IMR-90 (cell line): ENCODE results near the gene TGFB3.

Experiments
- CEBPB ChIP-seq: IDR thresholded peaks from 2 replicates; pipeline ENCODE4 v1.6.1; 2012; ENCODE audit warnings: low read depth, low read length, improper control_type of control experiment
- CHD1 ChIP-seq: IDR thresholded peaks from 2 replicates; pipeline ENCODE4 v1.6.1; 2012; ENCODE audit warnings: low read depth, low read length, improper control_type of control experiment
- MAZ ChIP-seq: IDR thresholded peaks from 2 replicates; pipeline ENCODE4 v1.6.1; 2012; ENCODE audit warnings: low read depth, mild to moderate bottlenecking, low read length, improper control_type of control experiment, moderate library complexity, borderline replicate concordance
- MXI1 ChIP-seq: IDR thresholded peaks from 2 replicates; pipeline ENCODE4 v1.6.1; 2012; ENCODE audit warnings: low read depth, mild to moderate bottlenecking, low read length, moderate library complexity, borderline replicate concordance
- NFE2L2 ChIP-seq: fragments of 150-350 bp; IDR thresholded peaks from 2 replicates; pipeline ENCODE4 v1.6.1; 2016; ENCODE audit warnings: low read depth, mild to moderate bottlenecking, low read length
- POLR2A ChIP-seq: IDR thresholded peaks from 2 replicates; pipeline ENCODE4 v1.6.1; 2012; ENCODE audit warnings: mild to moderate bottlenecking, low read depth, low read length
- RCOR1 ChIP-seq: IDR thresholded peaks from 2 replicates; pipeline ENCODE4 v1.6.1; 2012; ENCODE audit warnings: mild to moderate bottlenecking, low read length, improper control_type of control experiment; ENCODE audit not compliant: insufficient replicate concordance
- TF ChIP-seq, protein P1 (sequence below): conservative IDR thresholded peaks from 2 replicates; pipeline ENCODE4 v1.5.1; 2012; ENCODE audit warnings: mild to moderate bottlenecking, low read depth, low read length, improper control_type of control experiment

DNA sequence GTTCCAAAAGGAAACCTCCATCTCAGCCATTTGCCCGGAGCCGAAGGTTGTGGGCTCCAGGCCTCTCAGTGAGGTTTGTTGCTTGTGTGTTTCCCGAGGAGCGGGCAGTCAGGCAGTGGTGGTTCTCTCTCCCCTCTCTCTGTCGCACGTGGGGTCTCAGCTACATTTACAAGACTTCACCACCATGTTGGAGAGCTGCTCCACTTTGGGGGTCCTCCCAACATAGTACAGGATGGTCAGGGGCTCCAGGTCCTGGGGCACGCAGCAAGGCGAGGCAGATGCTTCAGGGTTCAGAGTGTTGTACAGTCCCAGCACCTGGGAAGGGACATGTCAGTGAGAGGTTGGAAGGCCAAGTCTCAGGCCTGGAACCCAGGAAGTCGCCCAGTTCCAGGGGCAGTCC lies 22.8 kb downstream of the TGFB3 start:
- TF ChIP-seq POLR2A: no peak
- TF ChIP-seq, protein P1, sequence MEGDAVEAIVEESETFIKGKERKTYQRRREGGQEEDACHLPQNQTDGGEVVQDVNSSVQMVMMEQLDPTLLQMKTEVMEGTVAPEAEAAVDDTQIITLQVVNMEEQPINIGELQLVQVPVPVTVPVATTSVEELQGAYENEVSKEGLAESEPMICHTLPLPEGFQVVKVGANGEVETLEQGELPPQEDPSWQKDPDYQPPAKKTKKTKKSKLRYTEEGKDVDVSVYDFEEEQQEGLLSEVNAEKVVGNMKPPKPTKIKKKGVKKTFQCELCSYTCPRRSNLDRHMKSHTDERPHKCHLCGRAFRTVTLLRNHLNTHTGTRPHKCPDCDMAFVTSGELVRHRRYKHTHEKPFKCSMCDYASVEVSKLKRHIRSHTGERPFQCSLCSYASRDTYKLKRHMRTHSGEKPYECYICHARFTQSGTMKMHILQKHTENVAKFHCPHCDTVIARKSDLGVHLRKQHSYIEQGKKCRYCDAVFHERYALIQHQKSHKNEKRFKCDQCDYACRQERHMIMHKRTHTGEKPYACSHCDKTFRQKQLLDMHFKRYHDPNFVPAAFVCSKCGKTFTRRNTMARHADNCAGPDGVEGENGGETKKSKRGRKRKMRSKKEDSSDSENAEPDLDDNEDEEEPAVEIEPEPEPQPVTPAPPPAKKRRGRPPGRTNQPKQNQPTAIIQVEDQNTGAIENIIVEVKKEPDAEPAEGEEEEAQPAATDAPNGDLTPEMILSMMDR: no peak
- TF ChIP-seq NFE2L2: no peak
- no peak for TF ChIP-seq CEBPB
- TF ChIP-seq RCOR1: no peak
- no peak for TF ChIP-seq MXI1
- TF ChIP-seq CHD1: no peak
- no peak for TF ChIP-seq MAZ
